Thyroid gland (tissue), 4 donors: ENCODE measurements around the gene ITPR3. TPM values are rescaled to one million over a fixed set of nuclear protein-coding genes. Genes with fewer than 3 reads are reported as not detected.

Experiments
- DNase-seq, 2 donors: peaks; one replicate each; pipeline ENCODE4 v3.0.0-alpha.2; 2019
- H3K27ac ChIP-seq, 3 donors: fragments of 200-600 bp; sonication (generic); 1 replicate in 2 of 3; 2 replicates in 1 of 3; pipeline ENCODE4 v1.5.1; 2016 to 2019; ENCODE audit warnings: mild to moderate bottlenecking in 1 of 3, moderate library complexity in 1 of 3
- H3K27me3 ChIP-seq: fragments of 200-600 bp; sonication (generic); one replicate; pipeline ENCODE4 v1.5.1; 2019
- H3K36me3 ChIP-seq, 2 donors: fragments of 200-600 bp; sonication (generic); one replicate each; pipeline ENCODE4 v1.5.1; 2016 to 2019
- H3K4me1 ChIP-seq, 2 donors: fragments of 200-600 bp; sonication (generic); one replicate each; pipeline ENCODE4 v1.5.1; 2017 to 2019
- H3K4me3 ChIP-seq, 3 donors: fragments of 200-600 bp; sonication (generic); replicated peaks in 1 of 3; 1 replicate in 2 of 3; 2 replicates in 1 of 3; pipeline ENCODE4 v1.5.1; 2016; ENCODE audit warnings: mild to moderate bottlenecking in 1 of 3
- H3K9me3 ChIP-seq: fragments of 200-600 bp; sonication (generic); one replicate; pipeline ENCODE4 v1.5.1; 2017
- CTCF ChIP-seq, 6 experiments: fragments of 200-600 bp in 3 of 6; fragments of 450-650 bp in 3 of 6; sonication (generic) in 3 of 6; IDR thresholded peaks; one replicate each; pipeline ENCODE4 v1.5.1; 2016 to 2019; ENCODE audit warnings: antibody characterized with exemption in 6 of 6, mild to moderate bottlenecking in 2 of 6, inconsistent platforms in 1 of 6, moderate library complexity in 1 of 6
- POLR2A ChIP-seq, 2 donors: fragments of 450-650 bp; IDR thresholded peaks; one replicate each; pipeline ENCODE4 v1.6.1; 2017; ENCODE audit warnings: antibody characterized with exemption in 2 of 2, mild to moderate bottlenecking in 2 of 2, moderate library complexity in 1 of 2
- WGBS, 2 donors: methylation state at CpG; one replicate each; pipeline ENCODE4 v1.1.5; 2017; 5-methylcytosine and 5-hydroxymethylcytosine counted together
- intact Hi-C: fragments of 100-400 bp; cut with DNase I; formaldehyde crosslinking; loops from one replicate; pipeline ENCODE4 v1.15.1; 2023
- total RNA-seq, 4 donors: library from RNA; depleted of rRNA; stranded (reverse); fragments of >200 nt; gene quantifications; one replicate each; pipeline ENCODE4 v1.2.3, GENCODE V29; 2016

ITPR3 gene
- total RNA-seq, 4 donors from 2014 or later = 77.8 to 145 (median 105) TPM

GRCh38 chr6:33600761-33601160 lies 20.4 kb upstream of the ITPR3 start:
- intact Hi-C loops = no loop called here
- Histone ChIP-seq H3K27me3 (no peaks in the 10 kb centered on the region), H3K27ac (peak overlapping the region; percentile 55 to 92 (median 88)), H3K9me3 (no peaks in the 10 kb centered on the region), H3K4me1 (peaks cover 6 to 26% of the 10 kb centered on the region in 2 donors), H3K4me3 (no peak overlapping the region), H3K36me3 (no peaks in the 10 kb centered on the region)
- no peak for TF ChIP-seq CTCF (IDR thresholded peaks at IDR 0.05)
- TF ChIP-seq POLR2A (IDR thresholded peaks at IDR 0.05) = no peak
- WGBS, 2 donors = 92 to 95% methylated on average over 6 of the region's 6 CpGs
- DNase-seq = no peak

- no peak overlapping the region for H3K27ac ChIP-seq
- no peaks in the 10 kb centered on the region for H3K9me3 ChIP-seq
- DNase-seq = peak; percentile 61 to 70
- no peaks in the 10 kb centered on the region for H3K36me3 ChIP-seq
- 5 to 14% methylated on average over 2 of the region's 2 CpGs for WGBS, 2 donors
- no peak for TF ChIP-seq POLR2A (IDR thresholded peaks at IDR 0.05)
- no peak for TF ChIP-seq CTCF (IDR thresholded peaks at IDR 0.05)
- H3K27me3 ChIP-seq = no peaks in the 10 kb centered on the region
- H3K4me1 ChIP-seq = peaks cover 6 to 31% of the 10 kb centered on the region in 2 donors
- no peak overlapping the region for H3K4me3 ChIP-seq
- intact Hi-C loops = no loop called here
These were observed 18.9 kb upstream of the ITPR3 start for GRCh38 chr6:33602180-33602579.

- no peaks in the 10 kb centered on the region for H3K9me3 ChIP-seq
- no peak for TF ChIP-seq POLR2A (IDR thresholded peaks at IDR 0.05)
- no peak for TF ChIP-seq CTCF (IDR thresholded peaks at IDR 0.05)
- peaks cover 3 to 25% of the 10 kb centered on the region in 2 donors for H3K4me1 ChIP-seq
- no peaks in the 10 kb centered on the region for H3K27me3 ChIP-seq
- WGBS, 2 donors = 90 to 97% methylated on average over 4 of the region's 4 CpGs
- no peaks in the 10 kb centered on the region for H3K36me3 ChIP-seq
- intact Hi-C loops = no loop called here
- DNase-seq = no peak
- no peak overlapping the region for H3K27ac ChIP-seq
- no peak overlapping the region for H3K4me3 ChIP-seq
These were observed 15.9 kb upstream of the ITPR3 start for GRCh38 chr6:33604941-33605854.

DNA sequence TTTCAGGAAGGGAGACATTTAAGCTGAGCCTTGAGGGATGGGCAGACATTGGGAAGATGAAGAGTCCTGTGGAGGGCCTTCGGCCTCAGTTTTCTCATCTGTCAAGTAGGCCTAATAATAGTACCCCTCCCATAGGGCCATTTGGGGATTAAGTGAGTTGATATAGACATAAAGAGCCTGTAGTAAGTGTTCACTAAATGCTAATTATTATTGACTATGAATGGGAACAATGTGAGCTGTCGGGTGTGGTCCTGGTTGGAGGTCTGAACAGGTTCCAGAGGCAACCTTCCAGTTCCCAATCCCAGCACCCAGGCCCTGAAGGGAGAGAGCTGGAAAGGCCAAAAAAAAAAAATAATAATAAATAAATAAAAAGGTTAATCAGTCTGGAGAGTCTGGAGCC lies 14.5 kb upstream of the ITPR3 start:
- 93 to 99% methylated on average over 2 of the region's 2 CpGs for WGBS, 2 donors

More for the DNA sequence above, 14.5 kb upstream of the ITPR3 start:
- H3K27ac ChIP-seq = no peak overlapping the region
- no peak for DNase-seq
- intact Hi-C loops = no loop called here
- H3K36me3 ChIP-seq = no peaks in the 10 kb centered on the region
- H3K9me3 ChIP-seq = no peaks in the 10 kb centered on the region
- no peak overlapping the region for H3K4me3 ChIP-seq
- H3K27me3 ChIP-seq = no peaks in the 10 kb centered on the region
- TF ChIP-seq POLR2A (IDR thresholded peaks at IDR 0.05) (no peak), CTCF (IDR thresholded peaks at IDR 0.05) (no peak)
- H3K4me1 ChIP-seq = peaks cover 16 to 39% of the 10 kb centered on the region in 2 donors
